GM23338 (cell line): ENCODE measurements around the gene RPL41. TPM values are rescaled to one million over a fixed set of nuclear protein-coding genes. Genes with fewer than 3 reads are reported as not detected.

ENCODE experiments used
- ATAC-seq: fragments of 200-7000 bp; cut with Tn5 transposase; 3 replicates; pipeline ENCODE4 v1.9.1; 2020
- DNase-seq: peaks from one replicate; pipeline ENCODE4 v3.0.0-alpha.2; 2015; ENCODE audit warnings: low spot score
- H2AFZ ChIP-seq: fragments of 200-600 bp; sonication (generic); 2 replicates; pipeline ENCODE4 v1.8.0; 2016; ENCODE audit warnings: antibody characterized with exemption, mild to moderate bottlenecking, moderate library complexity
- H3F3A ChIP-seq: fragments of 200-600 bp; sonication (generic); replicated peaks from 2 replicates; pipeline ENCODE4 v1.8.0; 2017; ENCODE audit warnings: antibody characterized with exemption, mixed run types, low read depth
- H3K27ac ChIP-seq: fragments of 200-600 bp; sonication (generic); 2 replicates; pipeline ENCODE4 v1.6.1; 2016; ENCODE audit warnings: low read depth
- H3K27me3 ChIP-seq: fragments of 200-600 bp; sonication (generic); 2 replicates; pipeline ENCODE4 v1.8.0; 2016; ENCODE audit warnings: mild to moderate bottlenecking, mixed run types, moderate library complexity; ENCODE audit not compliant: insufficient read depth
- H3K36me3 ChIP-seq: fragments of 200-600 bp; sonication (generic); 2 replicates; pipeline ENCODE4 v1.8.0; 2016; ENCODE audit warnings: mild to moderate bottlenecking; ENCODE audit not compliant: insufficient read depth
- H3K4me1 ChIP-seq: fragments of 200-600 bp; sonication (generic); 2 replicates; pipeline ENCODE4 v1.8.0; 2016; ENCODE audit warnings: mild to moderate bottlenecking, moderate library complexity; ENCODE audit not compliant: insufficient read depth
- H3K4me2 ChIP-seq: fragments of 200-600 bp; sonication (generic); 2 replicates; pipeline ENCODE4 v1.7.1; 2017; ENCODE audit warnings: mixed run types
- H3K4me3 ChIP-seq: fragments of 200-600 bp; sonication (generic); 2 replicates; pipeline ENCODE4 v1.6.1; 2016; ENCODE audit warnings: mixed run types
- H3K79me2 ChIP-seq: fragments of 200-600 bp; sonication (generic); replicated peaks from 2 replicates; pipeline ENCODE4 v1.8.0; 2017; ENCODE audit warnings: mild to moderate bottlenecking; ENCODE audit not compliant: insufficient read depth
- H3K9me2 ChIP-seq: fragments of 200-600 bp; sonication (generic); 2 replicates; pipeline ENCODE4 v1.8.0; 2017; ENCODE audit not compliant: insufficient read depth
- H4K20me1 ChIP-seq: fragments of 200-600 bp; sonication (generic); replicated peaks from 2 replicates; pipeline ENCODE4 v1.8.0; 2017; ENCODE audit warnings: mild to moderate bottlenecking; ENCODE audit not compliant: insufficient read depth
- H3K27ac Mint-ChIP-seq: 2 replicates; pipeline ENCODE4 v1.8.0; 2020; ENCODE audit warnings: inconsistent platforms, mild to moderate bottlenecking, moderate library complexity, mixed read lengths
- H3K27me3 Mint-ChIP-seq: 3 replicates; pipeline ENCODE4 v1.8.0; 2022; ENCODE audit warnings: low read depth, mild to moderate bottlenecking, moderate library complexity, mixed read lengths, inconsistent platforms; ENCODE audit not compliant: insufficient read depth, poor library complexity
- H3K36me3 Mint-ChIP-seq: 3 replicates; pipeline ENCODE4 v1.8.0; 2021; ENCODE audit warnings: low read depth, mild to moderate bottlenecking, inconsistent platforms, moderate library complexity, mixed read lengths
- H3K4me1 Mint-ChIP-seq: 3 replicates; pipeline ENCODE4 v1.8.0; 2020; ENCODE audit warnings: mild to moderate bottlenecking, inconsistent platforms, mixed read lengths
- H3K4me3 Mint-ChIP-seq: 3 replicates; pipeline ENCODE4 v1.8.0; 2021; ENCODE audit warnings: moderate library complexity, mild to moderate bottlenecking, inconsistent platforms, mixed read lengths
- H3K9me3 Mint-ChIP-seq: 3 replicates; pipeline ENCODE4 v1.8.0; 2020; ENCODE audit warnings: moderate library complexity, mild to moderate bottlenecking, inconsistent platforms, mixed read lengths
- CREB1 ChIP-seq: fragments of 250-450 bp; sonication (Bioruptor Pico); IDR thresholded peaks from 2 replicates; pipeline ENCODE4 v1.5.0; 2020; ENCODE audit warnings: low read depth, mild to moderate bottlenecking, moderate library complexity
- EZH2 ChIP-seq: fragments of 200-600 bp; sonication (generic); IDR thresholded peaks from one replicate; pipeline ENCODE4 v1.8.0; 2017; ENCODE audit warnings: antibody characterized with exemption, mild to moderate bottlenecking, low read depth; ENCODE audit not compliant: unreplicated experiment
- JUNB ChIP-seq: IDR thresholded peaks from one replicate; pipeline ENCODE4 v1.6.1; 2016; ENCODE audit warnings: antibody characterized with exemption; ENCODE audit not compliant: unreplicated experiment
- NANOG ChIP-seq: IDR thresholded peaks from 2 replicates; pipeline ENCODE4 v1.6.1; 2016; ENCODE audit warnings: antibody characterized with exemption, borderline replicate concordance
- POLR2AphosphoS5 ChIP-seq: IDR thresholded peaks from 2 replicates; pipeline ENCODE4 v1.6.1; 2016; ENCODE audit warnings: antibody characterized with exemption, low read depth
- REST ChIP-seq: IDR thresholded peaks from one replicate; pipeline ENCODE4 v1.6.1; 2018; ENCODE audit warnings: antibody characterized with exemption; ENCODE audit not compliant: unreplicated experiment
- STAT1 ChIP-seq: IDR thresholded peaks from one replicate; pipeline ENCODE4 v1.6.1; 2016; ENCODE audit warnings: antibody characterized with exemption; ENCODE audit not compliant: unreplicated experiment
- ZNF114 ChIP-seq: fragments of 250-450 bp; sonication (Bioruptor Pico); IDR thresholded peaks from 2 replicates; pipeline ENCODE4 v1.5.0; 2020; ENCODE audit warnings: mild to moderate bottlenecking, moderate library complexity
- ZNF331 ChIP-seq: fragments of 250-450 bp; sonication (Bioruptor Pico); IDR thresholded peaks from 2 replicates; pipeline ENCODE4 v1.5.0; 2020; ENCODE audit warnings: low read depth, mild to moderate bottlenecking, moderate library complexity
- ZNF462 ChIP-seq: fragments of 250-450 bp; sonication (Bioruptor Pico); IDR thresholded peaks from 2 replicates; pipeline ENCODE4 v1.5.0; 2020; ENCODE audit warnings: mild to moderate bottlenecking, moderate library complexity
- long read RNA-seq: library from polyadenylated mRNA; unstranded; transcript quantifications from one replicate; pipeline ENCODE4 v2.0.0, GENCODE V29; 2020; ENCODE audit not compliant: unreplicated experiment
- polyA plus RNA-seq: library from polyadenylated mRNA; unstranded; fragments of >200 nt; fragmentation: Nextera tagmentation; extraction: Ambion mirVana; gene quantifications from 2 replicates; pipeline ENCODE4 v1.2.1, GENCODE V29; 2016
- total RNA-seq: library from RNA; depleted of rRNA; stranded (reverse); fragments of >200 nt; shearing (Covaris generic); gene quantifications from 2 replicates; pipeline ENCODE4 v1.2.3, GENCODE V29; 2014; rRNA removed
- TF ChIP-seq, protein P1 (sequence below), 2 experiments: fragments of 200-600 bp in 1 of 2; sonication (generic) in 1 of 2; conservative IDR thresholded peaks; 2 replicates each; pipeline versions ENCODE4 v1.5.1 to v1.6.1; 2016 to 2017; ENCODE audit warnings: antibody characterized with exemption in 2 of 2, low read depth in 2 of 2, mild to moderate bottlenecking in 2 of 2, moderate library complexity in 1 of 2
- TF ChIP-seq, protein P2 (sequence below): IDR thresholded peaks from 2 replicates; pipeline ENCODE4 v1.6.1; 2016; ENCODE audit warnings: antibody characterized with exemption

The RPL41 gene
- 1,633 and 2,039 TPM in 2 replicates for total RNA-seq
- 3,858 and 3,875 TPM in 2 replicates for polyA plus RNA-seq
- long read RNA-seq, transcript RPL41-202 (4 exons, 469 nt): major isoform, 4,289 of 4,463 reads
- long read RNA-seq, transcript RPL41-206 (2 exons, 595 nt): minor isoform, 6 of 4,463 reads
- long read RNA-seq, transcript RPL41-201 (4 exons, 551 nt): minor isoform, 12 of 4,463 reads
- long read RNA-seq, transcript RPL41-204 (3 exons, 699 nt): minor isoform, 45 of 4,463 reads
- long read RNA-seq, partial matches to known transcripts: 10 of 4,463 reads
- long read RNA-seq, other reads (novel, unspliced or antisense): 100 of 4,463 reads

DNA sequence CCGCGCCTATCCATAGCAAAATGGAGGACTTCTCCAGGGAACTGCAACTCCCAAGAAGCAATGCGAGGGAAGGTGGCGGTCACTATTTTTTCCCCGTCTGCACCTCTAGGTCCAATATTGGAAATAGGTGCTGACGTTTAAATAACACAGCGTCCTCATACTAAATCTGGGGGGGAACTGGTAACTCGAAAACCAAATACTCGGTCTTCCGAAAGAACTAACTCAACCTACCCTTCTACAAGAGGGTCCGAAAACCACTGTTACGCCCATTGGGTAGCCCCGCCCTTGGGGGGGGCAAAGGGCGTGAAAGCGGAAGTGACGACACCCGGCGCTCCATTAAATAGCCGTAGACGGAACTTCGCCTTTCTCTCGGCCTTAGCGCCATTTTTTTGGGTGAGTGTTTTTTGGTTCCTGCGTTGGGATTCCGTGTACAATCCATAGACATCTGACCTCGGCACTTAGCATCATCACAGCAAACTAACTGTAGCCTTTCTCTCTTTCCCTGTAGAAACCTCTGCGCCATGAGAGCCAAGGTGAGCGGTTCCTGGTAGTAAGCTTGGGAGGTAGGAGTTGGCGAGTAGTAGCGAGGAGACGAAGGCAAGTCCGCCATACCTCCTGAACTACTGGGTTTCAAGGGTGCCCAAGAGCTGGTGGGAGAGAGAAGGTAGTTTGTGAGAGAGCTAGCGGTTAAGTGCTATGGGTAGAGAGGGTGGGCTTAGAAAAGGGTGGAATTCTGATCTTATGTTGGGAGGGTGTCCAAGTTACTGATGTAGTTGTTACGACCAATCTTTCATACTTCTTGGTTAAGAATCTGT is at the start of gene RPL41:
RPL41 (plus strand) TSS at position 367 of the 815 bp plus-strand sequence.
- Mint-ChIP-seq H3K36me3 (peaks cover 61% of the 10 kb centered on the region), H3K4me1 (peaks cover 19% of the 10 kb centered on the region), H3K27ac (peak within 1 kb of the TSS; percentile 100), H3K4me3 (peak within 1 kb of the TSS; percentile 94), H3K27me3 (peaks cover 22% of the 10 kb centered on the region), H3K9me3 (peaks cover 6% of the 10 kb centered on the region; the same call in 2 of the 3 replicates)
- Histone ChIP-seq H3K79me2 (peaks cover 12% of the 10 kb centered on the region), H2AFZ (peak within 1 kb of the TSS; percentile 6), H3K4me1 (peaks cover 10% of the 10 kb centered on the region), H3K4me2 (peak within 1 kb of the TSS; percentile 90), H3K36me3 (peaks cover 10% of the 10 kb centered on the region; the same call in 1 of the 2 replicates), H3K27me3 (no peaks in the 10 kb centered on the region), H3K27ac (peak within 1 kb of the TSS; percentile 96), H3F3A (peaks cover 26% of the 10 kb centered on the region), H3K4me3 (peak within 1 kb of the TSS; percentile 86), H3K9me2 (no peaks in the 10 kb centered on the region), H4K20me1 (no peaks in the 10 kb centered on the region)
- DNase-seq (peak; percentile 97), ATAC-seq (peak; percentile 17)
- no peak for TF ChIP-seq ZNF331
- no peak for TF ChIP-seq JUNB
- no peak for TF ChIP-seq EZH2
- TF ChIP-seq POLR2AphosphoS5: peak; percentile 100
- peak; percentile 94 for TF ChIP-seq CREB1 (CRISPR knock-in tag)
- TF ChIP-seq, protein P1, sequence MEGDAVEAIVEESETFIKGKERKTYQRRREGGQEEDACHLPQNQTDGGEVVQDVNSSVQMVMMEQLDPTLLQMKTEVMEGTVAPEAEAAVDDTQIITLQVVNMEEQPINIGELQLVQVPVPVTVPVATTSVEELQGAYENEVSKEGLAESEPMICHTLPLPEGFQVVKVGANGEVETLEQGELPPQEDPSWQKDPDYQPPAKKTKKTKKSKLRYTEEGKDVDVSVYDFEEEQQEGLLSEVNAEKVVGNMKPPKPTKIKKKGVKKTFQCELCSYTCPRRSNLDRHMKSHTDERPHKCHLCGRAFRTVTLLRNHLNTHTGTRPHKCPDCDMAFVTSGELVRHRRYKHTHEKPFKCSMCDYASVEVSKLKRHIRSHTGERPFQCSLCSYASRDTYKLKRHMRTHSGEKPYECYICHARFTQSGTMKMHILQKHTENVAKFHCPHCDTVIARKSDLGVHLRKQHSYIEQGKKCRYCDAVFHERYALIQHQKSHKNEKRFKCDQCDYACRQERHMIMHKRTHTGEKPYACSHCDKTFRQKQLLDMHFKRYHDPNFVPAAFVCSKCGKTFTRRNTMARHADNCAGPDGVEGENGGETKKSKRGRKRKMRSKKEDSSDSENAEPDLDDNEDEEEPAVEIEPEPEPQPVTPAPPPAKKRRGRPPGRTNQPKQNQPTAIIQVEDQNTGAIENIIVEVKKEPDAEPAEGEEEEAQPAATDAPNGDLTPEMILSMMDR (conservative IDR thresholded peaks at IDR 0.05; ENCODE audit: low read depth in 2 of 2): no peak
- TF ChIP-seq REST: no peak
- no peak for TF ChIP-seq ZNF462 (CRISPR knock-in tag)
- TF ChIP-seq STAT1: no peak
- no peak for TF ChIP-seq ZNF114 (CRISPR knock-in tag)
- TF ChIP-seq, protein P2, sequence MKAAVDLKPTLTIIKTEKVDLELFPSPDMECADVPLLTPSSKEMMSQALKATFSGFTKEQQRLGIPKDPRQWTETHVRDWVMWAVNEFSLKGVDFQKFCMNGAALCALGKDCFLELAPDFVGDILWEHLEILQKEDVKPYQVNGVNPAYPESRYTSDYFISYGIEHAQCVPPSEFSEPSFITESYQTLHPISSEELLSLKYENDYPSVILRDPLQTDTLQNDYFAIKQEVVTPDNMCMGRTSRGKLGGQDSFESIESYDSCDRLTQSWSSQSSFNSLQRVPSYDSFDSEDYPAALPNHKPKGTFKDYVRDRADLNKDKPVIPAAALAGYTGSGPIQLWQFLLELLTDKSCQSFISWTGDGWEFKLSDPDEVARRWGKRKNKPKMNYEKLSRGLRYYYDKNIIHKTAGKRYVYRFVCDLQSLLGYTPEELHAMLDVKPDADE: peak; percentile 76
- peak; percentile 46; the same call in 1 of the 2 replicates for TF ChIP-seq NANOG
